Type B pancreatic cell (in vitro differentiated cells): Measurements from ENCODE around the gene MTA3. TPM values are rescaled to one million over a fixed set of nuclear protein-coding genes. Genes with fewer than 3 reads are reported as not detected.

ENCODE experiments used
- DNase-seq: peaks from one replicate; pipeline ENCODE4 v3.0.0; 2021; ENCODE audit warnings: mixed read lengths; ENCODE audit not compliant: unreplicated experiment; ENCODE audit errors: extremely low spot score
- H3K27ac Mint-ChIP-seq: 2 replicates; pipeline ENCODE4 v1.8.0; 2021; ENCODE audit warnings: mild to moderate bottlenecking, mixed read lengths
- H3K27me3 Mint-ChIP-seq: 2 replicates; pipeline ENCODE4 v1.8.0; 2021; ENCODE audit warnings: mixed read lengths
- H3K36me3 Mint-ChIP-seq: 2 replicates; pipeline ENCODE4 v1.8.0; 2021; ENCODE audit warnings: mixed read lengths
- H3K4me1 Mint-ChIP-seq: one replicate; pipeline ENCODE4 v1.8.0; 2021; ENCODE audit warnings: mixed read lengths; ENCODE audit not compliant: unreplicated experiment
- H3K4me3 Mint-ChIP-seq: 2 replicates; pipeline ENCODE4 v1.8.0; 2021; ENCODE audit warnings: mild to moderate bottlenecking, mixed read lengths
- H3K9me3 Mint-ChIP-seq: 2 replicates; pipeline ENCODE4 v1.8.0; 2021; ENCODE audit warnings: mixed read lengths
- total RNA-seq: library from RNA; stranded (reverse); gene quantifications from 2 replicates; pipeline ENCODE4 v1.2.1, GENCODE V29; 2021; ENCODE audit warnings: low replicate concordance
- TF ChIP-seq, protein P1 (sequence below): fragments of 200-600 bp; sonication (generic); conservative IDR thresholded peaks from 2 replicates; pipeline ENCODE4 v1.5.0; 2021; ENCODE audit warnings: antibody characterized with exemption, mild to moderate bottlenecking

MTA3 gene
- total RNA-seq, 1 donor from 2014 or later: 59.7 TPM

DNA sequence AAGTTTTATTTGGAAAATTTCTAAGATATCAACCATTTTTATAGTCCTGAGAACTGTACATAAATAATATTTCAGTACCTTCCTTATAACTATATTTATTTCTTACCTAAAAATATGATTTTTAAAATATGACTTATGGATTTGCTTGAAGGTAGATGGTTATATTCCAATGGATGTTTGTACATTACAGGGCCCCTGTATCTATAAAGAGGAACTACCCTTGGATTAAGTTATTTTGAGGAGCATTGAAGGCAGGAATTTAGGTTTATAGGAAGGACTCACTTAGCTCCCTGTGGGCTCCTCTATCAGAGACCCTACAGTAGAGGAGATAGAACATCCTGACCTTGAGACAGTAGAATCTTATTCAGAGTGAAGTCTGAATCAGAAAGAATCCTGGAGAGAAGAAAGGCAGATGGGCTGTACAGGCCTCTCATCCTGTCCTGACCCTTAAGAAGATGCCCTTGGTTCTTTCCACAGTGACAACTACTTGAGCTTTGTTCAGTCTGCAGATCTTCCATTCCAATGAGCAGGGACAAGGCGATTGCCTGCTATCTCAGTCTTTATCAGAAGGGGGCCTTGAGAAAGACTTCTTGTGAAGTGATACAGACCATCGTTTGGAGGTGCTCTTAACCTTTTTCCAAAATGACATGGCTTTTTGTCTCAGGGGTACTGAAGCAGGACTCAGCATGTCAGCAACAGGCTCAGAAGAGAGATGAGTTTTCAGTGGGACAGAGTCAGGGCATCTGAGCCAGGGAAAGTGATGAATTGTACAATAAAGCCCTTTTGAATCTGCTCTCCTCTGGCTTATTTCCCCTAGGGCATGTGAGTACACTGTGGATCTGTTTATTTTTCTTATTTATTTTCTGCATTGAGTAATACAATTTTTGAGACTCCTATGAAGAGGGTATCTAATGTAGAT is 174.6 kb downstream of the MTA3 start:
- Mint-ChIP-seq H3K27me3 (no peaks in the 10 kb centered on the region), H3K4me3 (no peak overlapping the region), H3K36me3 (peaks cover 10% of the 10 kb centered on the region), H3K4me1 (peaks cover 9% of the 10 kb centered on the region), H3K9me3 (no peaks in the 10 kb centered on the region), H3K27ac (no peak overlapping the region)
- no peak for DNase-seq
- TF ChIP-seq, protein P1, sequence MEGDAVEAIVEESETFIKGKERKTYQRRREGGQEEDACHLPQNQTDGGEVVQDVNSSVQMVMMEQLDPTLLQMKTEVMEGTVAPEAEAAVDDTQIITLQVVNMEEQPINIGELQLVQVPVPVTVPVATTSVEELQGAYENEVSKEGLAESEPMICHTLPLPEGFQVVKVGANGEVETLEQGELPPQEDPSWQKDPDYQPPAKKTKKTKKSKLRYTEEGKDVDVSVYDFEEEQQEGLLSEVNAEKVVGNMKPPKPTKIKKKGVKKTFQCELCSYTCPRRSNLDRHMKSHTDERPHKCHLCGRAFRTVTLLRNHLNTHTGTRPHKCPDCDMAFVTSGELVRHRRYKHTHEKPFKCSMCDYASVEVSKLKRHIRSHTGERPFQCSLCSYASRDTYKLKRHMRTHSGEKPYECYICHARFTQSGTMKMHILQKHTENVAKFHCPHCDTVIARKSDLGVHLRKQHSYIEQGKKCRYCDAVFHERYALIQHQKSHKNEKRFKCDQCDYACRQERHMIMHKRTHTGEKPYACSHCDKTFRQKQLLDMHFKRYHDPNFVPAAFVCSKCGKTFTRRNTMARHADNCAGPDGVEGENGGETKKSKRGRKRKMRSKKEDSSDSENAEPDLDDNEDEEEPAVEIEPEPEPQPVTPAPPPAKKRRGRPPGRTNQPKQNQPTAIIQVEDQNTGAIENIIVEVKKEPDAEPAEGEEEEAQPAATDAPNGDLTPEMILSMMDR: no peak

- no peaks in the 10 kb centered on the region for H3K9me3 Mint-ChIP-seq
- DNase-seq: no peak
- H3K4me1 Mint-ChIP-seq: peaks cover 9% of the 10 kb centered on the region
- TF ChIP-seq, protein P1: no peak
- H3K4me3 Mint-ChIP-seq: no peak overlapping the region
- H3K27ac Mint-ChIP-seq: no peak overlapping the region
- peaks cover 6% of the 10 kb centered on the region for H3K36me3 Mint-ChIP-seq
- H3K27me3 Mint-ChIP-seq: no peaks in the 10 kb centered on the region
Observed at GRCh38 chr2:42743659-42743990, 175.2 kb downstream of the MTA3 start.

GRCh38 chr2:42744545-42745082 is 176.2 kb downstream of the MTA3 start:
- H3K27ac Mint-ChIP-seq: no peak overlapping the region
- TF ChIP-seq, protein P1: no peak
- H3K4me3 Mint-ChIP-seq: no peak overlapping the region
- H3K36me3 Mint-ChIP-seq: peaks cover 4% of the 10 kb centered on the region
- DNase-seq: no peak
- peaks cover 9% of the 10 kb centered on the region for H3K4me1 Mint-ChIP-seq
- no peaks in the 10 kb centered on the region for H3K27me3 Mint-ChIP-seq
- H3K9me3 Mint-ChIP-seq: no peaks in the 10 kb centered on the region

DNA sequence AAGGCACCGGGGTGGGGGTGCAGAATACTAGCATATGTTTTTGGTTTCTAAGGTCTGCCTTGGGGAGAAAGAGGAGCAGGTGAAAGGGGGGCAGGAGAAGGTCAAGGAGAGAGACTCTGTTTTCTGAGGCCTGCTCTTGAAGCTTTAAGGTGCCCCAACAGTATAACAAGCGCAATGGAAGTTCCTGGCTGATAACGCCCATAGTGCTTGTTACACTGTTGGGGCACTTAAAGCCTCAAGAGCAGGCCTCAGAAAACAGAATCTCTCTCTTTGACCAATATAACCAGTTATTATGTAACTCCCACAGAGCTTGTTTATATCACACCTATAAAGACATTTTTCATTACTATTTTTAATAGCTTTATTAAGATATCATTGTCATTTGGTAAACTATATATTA is 179.0 kb downstream of the MTA3 start:
- Mint-ChIP-seq H3K9me3 (no peaks in the 10 kb centered on the region), H3K27me3 (no peaks in the 10 kb centered on the region), H3K27ac (no peak overlapping the region), H3K4me3 (no peak overlapping the region), H3K4me1 (peaks cover 14% of the 10 kb centered on the region), H3K36me3 (peaks cover under 1% of the 10 kb centered on the region)
- DNase-seq: no peak
- TF ChIP-seq, protein P1: no peak

DNA sequence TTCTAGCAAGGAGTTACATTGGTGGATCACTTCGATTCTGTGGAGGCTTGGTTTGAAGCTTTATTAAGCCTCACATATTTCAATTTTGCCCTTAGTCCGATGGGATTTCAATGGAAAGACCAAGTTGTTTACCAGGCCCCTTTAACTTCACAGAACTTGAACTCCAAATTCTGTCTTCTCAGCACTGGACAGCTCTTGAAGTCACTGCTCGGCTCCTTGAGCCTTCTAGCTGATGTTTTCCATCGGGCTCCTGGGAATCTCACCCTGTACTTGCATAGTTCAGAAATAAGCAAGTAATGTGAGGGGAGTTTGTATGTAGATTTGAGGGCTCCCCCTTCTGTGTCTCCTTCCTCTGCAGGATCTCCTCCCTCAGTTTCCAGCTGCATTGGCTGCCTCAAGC is 180.4 kb downstream of the MTA3 start:
- Mint-ChIP-seq H3K27me3 (no peaks in the 10 kb centered on the region), H3K36me3 (peaks cover 3% of the 10 kb centered on the region), H3K4me1 (peaks cover 18% of the 10 kb centered on the region), H3K4me3 (no peak overlapping the region), H3K27ac (no peak overlapping the region), H3K9me3 (no peaks in the 10 kb centered on the region)
- no peak for DNase-seq
- TF ChIP-seq, protein P1: no peak
